KMS-11 (cell line): ENCODE data around the gene EPHB1.

Source experiments
- H2AFZ ChIP-seq: fragments of 200-600 bp; sonication (generic); 2 replicates; pipeline ENCODE4 v1.6.1; 2016; ENCODE audit warnings: antibody characterized with exemption, mixed run types, low read depth
- H3K27ac ChIP-seq: fragments of 200-600 bp; sonication (generic); 2 replicates; pipeline ENCODE4 v1.6.1; 2016; ENCODE audit warnings: mild to moderate bottlenecking, mixed run types
- H3K27me3 ChIP-seq: fragments of 200-600 bp; sonication (generic); 2 replicates; pipeline ENCODE4 v1.6.1; 2017; ENCODE audit warnings: mild to moderate bottlenecking, low read depth, mixed run types, moderate library complexity; ENCODE audit not compliant: insufficient read depth
- H3K36me3 ChIP-seq: fragments of 200-600 bp; sonication (generic); 2 replicates; pipeline ENCODE4 v1.6.1; 2017; ENCODE audit warnings: mild to moderate bottlenecking, mixed run types; ENCODE audit not compliant: insufficient read depth
- H3K4me1 ChIP-seq: fragments of 200-600 bp; sonication (generic); 2 replicates; pipeline ENCODE4 v1.6.1; 2016; ENCODE audit warnings: mild to moderate bottlenecking, low read depth, mixed run types; ENCODE audit not compliant: poor library complexity, severe bottlenecking
- H3K4me2 ChIP-seq: fragments of 200-600 bp; sonication (generic); 2 replicates; pipeline ENCODE4 v1.7.0; 2016; ENCODE audit warnings: mild to moderate bottlenecking, mixed run types
- H3K4me3 ChIP-seq: fragments of 200-600 bp; sonication (generic); IDR thresholded peaks from 2 replicates; pipeline ENCODE4 v1.6.1; 2017; ENCODE audit warnings: low read depth, low read length, mixed read lengths; ENCODE audit not compliant: insufficient read depth
- H3K79me2 ChIP-seq: fragments of 200-600 bp; sonication (generic); 2 replicates; pipeline ENCODE4 v1.6.1; 2016; ENCODE audit warnings: low read depth, mixed run types; ENCODE audit not compliant: insufficient read depth
- H3K9ac ChIP-seq: fragments of 200-600 bp; sonication (generic); 2 replicates; pipeline ENCODE4 v1.6.1; 2016; ENCODE audit warnings: mild to moderate bottlenecking, mixed run types
- H4K20me1 ChIP-seq: fragments of 200-600 bp; sonication (generic); 2 replicates; pipeline ENCODE4 v1.6.1; 2016; ENCODE audit warnings: mild to moderate bottlenecking, mixed run types; ENCODE audit not compliant: insufficient read depth
- TF ChIP-seq, protein P1 (sequence below): fragments of 200-600 bp; sonication (generic); conservative IDR thresholded peaks from 2 replicates; pipeline ENCODE4 v1.6.1; 2017; ENCODE audit warnings: low read depth, mild to moderate bottlenecking, antibody characterized with exemption, low read length, moderate library complexity, mixed read lengths

The EPHB1 gene

DNA sequence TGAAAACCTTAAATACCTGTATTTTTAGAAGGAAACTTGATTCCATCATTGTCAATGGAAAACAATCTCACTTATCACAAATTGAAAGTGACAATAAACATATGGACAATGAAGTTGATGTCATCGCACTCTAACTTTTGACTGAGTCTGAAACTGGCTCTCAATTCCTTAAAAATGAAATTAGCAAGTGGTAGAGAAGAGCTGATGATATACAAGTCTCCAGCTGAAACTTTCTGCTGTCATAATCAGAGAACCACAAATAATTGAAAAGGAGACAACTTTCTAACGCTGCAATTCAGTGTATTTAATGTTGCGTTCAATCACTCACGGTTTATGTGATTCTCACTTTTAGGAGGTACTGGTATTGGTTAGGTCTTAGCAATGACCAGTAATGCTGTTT lies 37.5 kb downstream of the EPHB1 start:
- Histone ChIP-seq H3K4me2 (no peak overlapping the region), H3K36me3 (no peaks in the 10 kb centered on the region), H3K4me3 (no peak overlapping the region), H3K4me1 (no peaks in the 10 kb centered on the region), H3K9ac (no peak overlapping the region), H2AFZ (no peak overlapping the region), H4K20me1 (no peaks in the 10 kb centered on the region), H3K79me2 (no peaks in the 10 kb centered on the region), H3K27ac (no peak overlapping the region), H3K27me3 (no peaks in the 10 kb centered on the region)
- TF ChIP-seq, protein P1, sequence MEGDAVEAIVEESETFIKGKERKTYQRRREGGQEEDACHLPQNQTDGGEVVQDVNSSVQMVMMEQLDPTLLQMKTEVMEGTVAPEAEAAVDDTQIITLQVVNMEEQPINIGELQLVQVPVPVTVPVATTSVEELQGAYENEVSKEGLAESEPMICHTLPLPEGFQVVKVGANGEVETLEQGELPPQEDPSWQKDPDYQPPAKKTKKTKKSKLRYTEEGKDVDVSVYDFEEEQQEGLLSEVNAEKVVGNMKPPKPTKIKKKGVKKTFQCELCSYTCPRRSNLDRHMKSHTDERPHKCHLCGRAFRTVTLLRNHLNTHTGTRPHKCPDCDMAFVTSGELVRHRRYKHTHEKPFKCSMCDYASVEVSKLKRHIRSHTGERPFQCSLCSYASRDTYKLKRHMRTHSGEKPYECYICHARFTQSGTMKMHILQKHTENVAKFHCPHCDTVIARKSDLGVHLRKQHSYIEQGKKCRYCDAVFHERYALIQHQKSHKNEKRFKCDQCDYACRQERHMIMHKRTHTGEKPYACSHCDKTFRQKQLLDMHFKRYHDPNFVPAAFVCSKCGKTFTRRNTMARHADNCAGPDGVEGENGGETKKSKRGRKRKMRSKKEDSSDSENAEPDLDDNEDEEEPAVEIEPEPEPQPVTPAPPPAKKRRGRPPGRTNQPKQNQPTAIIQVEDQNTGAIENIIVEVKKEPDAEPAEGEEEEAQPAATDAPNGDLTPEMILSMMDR = no peak

DNA sequence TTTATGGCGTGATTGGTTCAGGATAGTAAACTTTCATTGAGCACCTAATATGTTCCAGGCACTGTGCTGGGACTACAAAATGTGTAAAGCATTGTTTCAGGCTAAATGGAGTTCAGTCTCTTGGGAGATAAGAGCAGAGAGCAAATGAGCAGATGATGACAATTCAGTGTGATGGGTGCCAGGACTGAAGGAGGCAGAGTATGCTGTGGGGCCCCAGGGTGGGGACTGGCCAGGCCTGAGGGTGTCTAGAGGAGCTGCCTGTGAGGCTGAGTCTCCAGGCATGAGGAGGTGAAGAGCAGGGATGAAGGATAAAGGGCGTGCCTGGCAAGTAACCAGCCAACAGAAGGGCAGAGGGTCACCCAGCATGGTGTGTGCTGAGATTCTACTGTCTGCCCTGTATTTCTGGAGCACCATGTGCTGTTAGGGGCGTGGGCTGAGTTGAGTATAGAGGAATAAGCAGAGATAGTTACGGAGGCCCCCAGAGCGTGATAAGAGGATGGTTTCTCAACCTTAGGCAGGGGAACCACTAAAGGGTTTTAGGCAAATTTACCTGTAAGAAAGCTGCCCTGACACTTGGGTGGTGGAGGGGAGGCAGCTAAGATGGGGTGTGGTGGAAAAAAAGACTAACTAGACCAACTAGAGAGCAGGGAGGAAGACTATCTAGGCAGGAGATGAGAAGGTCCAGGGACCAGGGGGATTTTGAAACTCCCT lies 38.5 kb downstream of the EPHB1 start:
- H3K27me3 ChIP-seq = no peaks in the 10 kb centered on the region
- H3K9ac ChIP-seq = no peak overlapping the region
- no peak overlapping the region for H3K4me2 ChIP-seq
- no peaks in the 10 kb centered on the region for H4K20me1 ChIP-seq
- no peak overlapping the region for H3K27ac ChIP-seq
- H3K79me2 ChIP-seq = no peaks in the 10 kb centered on the region
- H3K36me3 ChIP-seq = no peaks in the 10 kb centered on the region
- H2AFZ ChIP-seq = no peak overlapping the region
- TF ChIP-seq, protein P1 = no peak
- H3K4me3 ChIP-seq = no peak overlapping the region
- H3K4me1 ChIP-seq = no peaks in the 10 kb centered on the region

DNA sequence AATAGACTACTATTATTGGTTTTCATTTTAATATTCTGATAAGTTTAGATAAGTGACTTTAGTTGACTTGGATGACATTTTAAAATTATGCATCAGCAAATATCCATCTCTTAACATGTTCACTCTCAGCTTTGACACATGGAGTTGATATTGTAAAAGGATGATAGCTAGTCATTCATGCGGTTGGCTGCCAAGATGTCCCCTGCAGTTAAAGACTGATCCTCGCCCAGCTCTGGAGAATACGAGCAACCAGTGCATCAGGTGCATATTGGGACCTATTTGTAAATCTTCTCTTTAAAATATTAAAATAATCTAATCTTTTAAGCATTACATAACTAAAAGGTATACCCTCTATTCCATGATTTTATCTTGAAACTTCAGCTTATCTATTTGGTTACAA lies 41.9 kb downstream of the EPHB1 start:
- Histone ChIP-seq H3K79me2 (no peaks in the 10 kb centered on the region), H2AFZ (no peak overlapping the region), H3K36me3 (no peaks in the 10 kb centered on the region), H3K27me3 (no peaks in the 10 kb centered on the region), H3K9ac (no peak overlapping the region), H3K4me2 (no peak overlapping the region), H3K27ac (no peak overlapping the region), H3K4me3 (no peak overlapping the region), H4K20me1 (no peaks in the 10 kb centered on the region), H3K4me1 (no peaks in the 10 kb centered on the region)
- TF ChIP-seq, protein P1 = no peak

- no peaks in the 10 kb centered on the region for H3K79me2 ChIP-seq
- H3K9ac ChIP-seq = no peak overlapping the region
- no peak overlapping the region for H3K4me2 ChIP-seq
- no peaks in the 10 kb centered on the region for H4K20me1 ChIP-seq
- H3K27ac ChIP-seq = no peak overlapping the region
- no peaks in the 10 kb centered on the region for H3K4me1 ChIP-seq
- H3K36me3 ChIP-seq = no peaks in the 10 kb centered on the region
- TF ChIP-seq, protein P1 = peak; percentile 56
- no peak overlapping the region for H3K4me3 ChIP-seq
- H3K27me3 ChIP-seq = no peaks in the 10 kb centered on the region
- no peak overlapping the region for H2AFZ ChIP-seq
Observed at GRCh38 chr3:134838599-134838998, 43.5 kb downstream of the EPHB1 start.
